Stomach (tissue), 9 donors: Measurements from ENCODE around the gene KIF17. TPM values are rescaled to one million over a fixed set of nuclear protein-coding genes. Genes with fewer than 3 reads are reported as not detected.
A peak's percentile ranks its signal among the peaks of the same experiment; 100 is the strongest.

Source experiments
- DNase-seq, 2 donors: peaks; one replicate each; pipeline versions ENCODE4 v3.0.0 to v3.0.0-alpha.2; 2013 to 2019
- H3K27ac ChIP-seq, 5 donors: fragments of 200-600 bp in 4 of 5; sonication (generic) in 4 of 5; one replicate each; pipeline ENCODE4 v1.5.1; 2013 to 2019; ENCODE audit warnings: mild to moderate bottlenecking in 1 of 5, moderate library complexity in 1 of 5
- H3K27me3 ChIP-seq, 3 donors: fragments of 200-600 bp; sonication (generic); one replicate each; pipeline ENCODE4 v1.5.1; 2017 to 2019; ENCODE audit warnings: mixed run types in 1 of 3
- H3K36me3 ChIP-seq, 4 donors: fragments of 200-600 bp; sonication (generic); 1 replicate in 3 of 4; 2 replicates in 1 of 4; pipeline ENCODE4 v1.5.1; 2016 to 2019
- H3K4me1 ChIP-seq, 4 donors: fragments of 200-600 bp; sonication (generic); one replicate each; pipeline ENCODE4 v1.5.1; 2016 to 2019
- H3K4me3 ChIP-seq, 4 donors: fragments of 200-600 bp; sonication (generic) in 3 of 4; one replicate each; pipeline ENCODE4 v1.5.1; 2016 to 2019; ENCODE audit warnings: mild to moderate bottlenecking in 1 of 4
- H3K9me3 ChIP-seq, 4 donors: fragments of 200-600 bp; sonication (generic); one replicate each; pipeline ENCODE4 v1.5.1; 2016 to 2019
- CTCF ChIP-seq, 7 experiments: fragments of 450-650 bp in 4 of 7; fragments of 200-600 bp in 3 of 7; sonication (generic) in 3 of 7; IDR thresholded peaks; one replicate each; pipeline ENCODE4 v1.5.1; 2016 to 2019; ENCODE audit warnings: antibody characterized with exemption in 7 of 7, control low read depth in 2 of 7, mild to moderate bottlenecking in 1 of 7
- EP300 ChIP-seq: sonication (generic); formaldehyde crosslinking; IDR thresholded peaks from one replicate; pipeline ENCODE4 v1.6.1; 2017; ENCODE audit warnings: antibody characterized with exemption
- POLR2A ChIP-seq, 4 donors: fragments of 450-650 bp; IDR thresholded peaks; one replicate each; pipeline ENCODE4 v1.6.1; 2016; ENCODE audit warnings: antibody characterized with exemption in 4 of 4, control low read depth in 2 of 4, mild to moderate bottlenecking in 1 of 4, moderate library complexity in 1 of 4
- POLR2AphosphoS5 ChIP-seq, 3 donors: sonication (generic); formaldehyde crosslinking; IDR thresholded peaks; one replicate each; pipeline ENCODE4 v1.6.1; 2016; ENCODE audit warnings: antibody characterized with exemption in 3 of 3
- WGBS, 5 donors: extraction: QIAGEN DNeasy Blood & Tissue Kit in 3 of 5; methylation state at CpG; one replicate each; pipeline versions ENCODE4 v1.1.5 to v1.1.7; 2013 to 2018; 5-methylcytosine and 5-hydroxymethylcytosine counted together
- intact Hi-C: fragments of 100-400 bp; cut with DNase I; formaldehyde crosslinking; loops from one replicate; pipeline ENCODE4 v1.15.1; 2023; ENCODE audit warnings: low total_unique reads
- polyA plus RNA-seq, 3 donors: library from polyadenylated mRNA; stranded (reverse); fragments of 200-250 nt; gene quantifications; one replicate each; pipeline ENCODE4 v1.2.3, GENCODE V29; 2013
- total RNA-seq, 5 donors: library from RNA; depleted of rRNA; stranded (reverse); fragments of >200 nt; gene quantifications; one replicate each; pipeline versions ENCODE4 v1.1.0 to v1.2.3, GENCODE V29; 2014 to 2016
- donor health status: healthy with polysubstance abuse.
- donor health status: Bipolar disorder and iron deficiency.
- donor health status: healthy.

KIF17 gene
- total and polyA plus RNA-seq, 8 donors: 0.56 to 1.5 (median 1.3) TPM; not detected in 3

- Histone ChIP-seq H3K4me3 (peak overlapping the region; percentile 82 to 96 (median 91)), H3K9me3 (no peaks in the 10 kb centered on the region), H3K4me1 (peaks cover 21 to 50% (median 36%) of the 10 kb centered on the region in 4 donors), H3K27ac (peak overlapping the region; percentile 63 to 89 (median 85)), H3K36me3 (peaks cover 23 to 37% (median 35%) of the 10 kb centered on the region in 4 donors), H3K27me3 (no peaks in the 10 kb centered on the region)
- WGBS, 5 donors: 0 to 1% (median 0%) methylated on average over 17 to 20 of the region's 20 CpGs
- no peak for DNase-seq
- intact Hi-C loops: no loop called here
- TF ChIP-seq POLR2A (IDR thresholded peaks at IDR 0.05) (no peak), EP300 (no peak), POLR2AphosphoS5 (IDR thresholded peaks at IDR 0.05) (no peak), CTCF (IDR thresholded peaks at IDR 0.05) (no peak)
Measured at GRCh38 chr1:20660847-20661206, 57.0 kb downstream of the KIF17 start.

- no peak for DNase-seq
- H3K27ac ChIP-seq: peak overlapping the region in 4 of 5 donors; percentile 63 to 85 (median 84)
- peaks cover 21 to 50% (median 36%) of the 10 kb centered on the region in 4 donors for H3K4me1 ChIP-seq
- no peak for TF ChIP-seq EP300
- no peak for TF ChIP-seq POLR2AphosphoS5 (IDR thresholded peaks at IDR 0.05)
- no peak for TF ChIP-seq CTCF (IDR thresholded peaks at IDR 0.05)
- no peak for TF ChIP-seq POLR2A (IDR thresholded peaks at IDR 0.05)
- H3K27me3 ChIP-seq: no peaks in the 10 kb centered on the region
- H3K9me3 ChIP-seq: no peaks in the 10 kb centered on the region
- peak overlapping the region; percentile 82 to 96 (median 91) for H3K4me3 ChIP-seq
- WGBS, 5 donors: 9 to 17% (median 11%) methylated on average over 3 of the region's 3 CpGs
- peaks cover 28 to 41% (median 40%) of the 10 kb centered on the region in 4 donors for H3K36me3 ChIP-seq
- intact Hi-C loops: no loop called here
Measured at GRCh38 chr1:20660363-20660762, 57.4 kb downstream of the KIF17 start.

- Histone ChIP-seq H3K9me3 (no peaks in the 10 kb centered on the region), H3K27ac (no peak overlapping the region), H3K4me1 (peaks cover 21 to 50% (median 36%) of the 10 kb centered on the region in 4 donors), H3K36me3 (peaks cover 48 to 62% (median 60%) of the 10 kb centered on the region in 4 donors), H3K27me3 (no peaks in the 10 kb centered on the region), H3K4me3 (no peak overlapping the region)
- WGBS, 5 donors: 78 to 88% (median 80%) methylated on average over 16 of the region's 16 CpGs
- DNase-seq: no peak
- intact Hi-C loops: no loop called here
- no peak for TF ChIP-seq POLR2A (IDR thresholded peaks at IDR 0.05)
- no peak for TF ChIP-seq CTCF (IDR thresholded peaks at IDR 0.05)
- TF ChIP-seq POLR2AphosphoS5 (IDR thresholded peaks at IDR 0.05): no peak
- no peak for TF ChIP-seq EP300
Measured at GRCh38 chr1:20658166-20658915, 59.5 kb downstream of the KIF17 start.

GRCh38 chr1:20657024-20657423, 60.8 kb downstream of the KIF17 start:
- peaks cover 17 to 45% (median 31%) of the 10 kb centered on the region in 4 donors for H3K4me1 ChIP-seq
- no peaks in the 10 kb centered on the region for H3K27me3 ChIP-seq
- no peak overlapping the region for H3K27ac ChIP-seq
- intact Hi-C loops: no loop called here
- WGBS, 5 donors: 86 to 92% (median 90%) methylated on average over 9 to 12 of the region's 12 CpGs
- H3K9me3 ChIP-seq: no peaks in the 10 kb centered on the region
- H3K4me3 ChIP-seq: no peak overlapping the region
- no peak for TF ChIP-seq CTCF (IDR thresholded peaks at IDR 0.05)
- TF ChIP-seq EP300: no peak
- no peak for TF ChIP-seq POLR2A (IDR thresholded peaks at IDR 0.05)
- TF ChIP-seq POLR2AphosphoS5 (IDR thresholded peaks at IDR 0.05): no peak
- peaks cover 61 to 75% (median 73%) of the 10 kb centered on the region in 4 donors for H3K36me3 ChIP-seq
- DNase-seq: no peak
